A673 (cell line): Measurements from ENCODE around the gene CDH18. TPM values are rescaled to one million over a fixed set of nuclear protein-coding genes. Genes with fewer than 3 reads are reported as not detected.
A peak's percentile ranks its signal among the peaks of the same experiment; 100 is the strongest.

Experiments
- BruUV-seq: library from RNA; stranded (reverse); fragments of 400-500 nt; replicated peaks from 2 replicates; lab custom pipeline; 2021; lab: Mats Ljungman, UMichigan
- CTCF ChIA-PET: fragments of 300-600 bp; sonication (Branson Sonifier 250); formaldehyde crosslinking; loops from one replicate; lab custom pipeline; 2022; ENCODE audit warnings: antibody characterized with exemption; lab: Charles Lee
- POLR2A ChIA-PET: fragments of 300-600 bp; sonication (Branson Sonifier 250); formaldehyde crosslinking; loops from one replicate; lab custom pipeline; 2022; ENCODE audit warnings: antibody characterized with exemption; ENCODE audit not compliant: low non-redundant PET; lab: Charles Lee
- DNase-seq: peaks from one replicate; pipeline ENCODE4 v3.0.0-alpha.2; 2015; ENCODE audit warnings: low spot score
- H3K27ac ChIP-seq: fragments of 200-600 bp; sonication (generic); 2 replicates; pipeline ENCODE4 v1.5.1; 2016; ENCODE audit warnings: mixed run types, low read depth, mild to moderate bottlenecking, mixed read lengths, antibody characterized with exemption, low read length; ENCODE audit not compliant: poor library complexity, severe bottlenecking
- H3K27me3 ChIP-seq: fragments of 200-600 bp; sonication (generic); replicated peaks from 2 replicates; pipeline ENCODE4 v1.6.1; 2017; ENCODE audit warnings: mixed run types, low read depth, mild to moderate bottlenecking, mixed read lengths, antibody characterized with exemption, low read length; ENCODE audit not compliant: insufficient read depth, poor library complexity
- H3K36me3 ChIP-seq: fragments of 200-600 bp; sonication (generic); 2 replicates; pipeline ENCODE4 v1.6.1; 2016; ENCODE audit warnings: mixed run types, mild to moderate bottlenecking, mixed read lengths, antibody characterized with exemption, low read length; ENCODE audit not compliant: insufficient read depth, poor library complexity, severe bottlenecking
- H3K4me1 ChIP-seq: fragments of 200-600 bp; sonication (generic); 2 replicates; pipeline ENCODE4 v1.6.1; 2017; ENCODE audit warnings: mixed run types, mild to moderate bottlenecking, mixed read lengths, antibody characterized with exemption, low read length; ENCODE audit not compliant: insufficient read depth, poor library complexity, severe bottlenecking
- H3K4me3 ChIP-seq: fragments of 200-600 bp; sonication (generic); 2 replicates; pipeline ENCODE4 v1.5.1; 2016; ENCODE audit warnings: low read depth, mixed run types, mild to moderate bottlenecking, mixed read lengths, low read length; ENCODE audit not compliant: poor library complexity, severe bottlenecking
- H3K9me3 ChIP-seq: fragments of 200-600 bp; sonication (generic); 2 replicates; pipeline ENCODE4 v1.6.1; 2016; ENCODE audit warnings: mixed run types, low read depth, mild to moderate bottlenecking, mixed read lengths, antibody characterized with exemption, low read length; ENCODE audit not compliant: poor library complexity, severe bottlenecking
- EZH2 ChIP-seq: fragments of 200-600 bp; sonication (generic); IDR thresholded peaks from 2 replicates; pipeline ENCODE4 v1.6.1; 2017; ENCODE audit warnings: borderline replicate concordance, low read depth, mild to moderate bottlenecking, mixed read lengths, antibody characterized with exemption, low read length; ENCODE audit not compliant: poor library complexity, severe bottlenecking
- intact Hi-C: fragments of 100-400 bp; cut with micrococcal nuclease; formaldehyde crosslinking; loops from one replicate; pipeline ENCODE4 v1.10.0; 2022; ENCODE audit not compliant: unreplicated experiment
- total RNA-seq: library from RNA; stranded (reverse); gene quantifications from 2 replicates; pipeline ENCODE4 v1.2.3, GENCODE V29; 2021
- TF ChIP-seq, protein P1 (sequence below): fragments of 300-800, 200-600 bp; sonication (generic); conservative IDR thresholded peaks from 2 replicates; pipeline ENCODE4 v1.5.1; 2017; ENCODE audit warnings: low read depth, mild to moderate bottlenecking, antibody characterized with exemption, low read length, moderate library complexity, mixed read lengths

The CDH18 gene
- total RNA-seq, 1 experiment from 2014 or later: not detected

DNA sequence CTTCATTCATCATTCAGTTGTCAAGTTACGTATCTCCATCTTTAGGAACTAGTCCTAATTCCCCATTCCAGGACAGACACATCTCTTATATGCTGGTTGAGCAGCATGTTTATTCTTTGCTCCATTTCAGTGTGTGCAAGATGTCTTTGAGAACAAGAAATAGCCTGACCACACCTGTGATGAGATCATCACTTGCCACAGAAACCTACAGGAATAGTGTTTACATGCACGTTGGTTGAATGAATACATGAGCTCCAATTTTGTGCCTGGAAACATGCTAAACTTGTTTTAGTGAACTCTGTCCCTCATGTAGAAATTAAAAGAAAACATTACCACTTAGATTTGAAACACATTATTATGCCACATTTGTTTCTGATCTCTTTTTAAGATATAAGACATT, 489.1 kb downstream of the CDH18 start:
- intact Hi-C loops: no loop called here
- DNase-seq: no peak
- no peak overlapping the region for H3K4me3 ChIP-seq
- ChIA-PET CTCF (no interaction called here), POLR2A (no interaction called here)
- no peaks in the 10 kb centered on the region for H3K4me1 ChIP-seq
- TF ChIP-seq, protein P1, sequence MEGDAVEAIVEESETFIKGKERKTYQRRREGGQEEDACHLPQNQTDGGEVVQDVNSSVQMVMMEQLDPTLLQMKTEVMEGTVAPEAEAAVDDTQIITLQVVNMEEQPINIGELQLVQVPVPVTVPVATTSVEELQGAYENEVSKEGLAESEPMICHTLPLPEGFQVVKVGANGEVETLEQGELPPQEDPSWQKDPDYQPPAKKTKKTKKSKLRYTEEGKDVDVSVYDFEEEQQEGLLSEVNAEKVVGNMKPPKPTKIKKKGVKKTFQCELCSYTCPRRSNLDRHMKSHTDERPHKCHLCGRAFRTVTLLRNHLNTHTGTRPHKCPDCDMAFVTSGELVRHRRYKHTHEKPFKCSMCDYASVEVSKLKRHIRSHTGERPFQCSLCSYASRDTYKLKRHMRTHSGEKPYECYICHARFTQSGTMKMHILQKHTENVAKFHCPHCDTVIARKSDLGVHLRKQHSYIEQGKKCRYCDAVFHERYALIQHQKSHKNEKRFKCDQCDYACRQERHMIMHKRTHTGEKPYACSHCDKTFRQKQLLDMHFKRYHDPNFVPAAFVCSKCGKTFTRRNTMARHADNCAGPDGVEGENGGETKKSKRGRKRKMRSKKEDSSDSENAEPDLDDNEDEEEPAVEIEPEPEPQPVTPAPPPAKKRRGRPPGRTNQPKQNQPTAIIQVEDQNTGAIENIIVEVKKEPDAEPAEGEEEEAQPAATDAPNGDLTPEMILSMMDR: no peak
- TF ChIP-seq EZH2: no peak
- no peaks in the 10 kb centered on the region for H3K36me3 ChIP-seq
- BruUV-seq: no TSS peak
- H3K9me3 ChIP-seq: no peaks in the 10 kb centered on the region
- H3K27ac ChIP-seq: no peak overlapping the region
- H3K27me3 ChIP-seq: no peaks in the 10 kb centered on the region

DNA sequence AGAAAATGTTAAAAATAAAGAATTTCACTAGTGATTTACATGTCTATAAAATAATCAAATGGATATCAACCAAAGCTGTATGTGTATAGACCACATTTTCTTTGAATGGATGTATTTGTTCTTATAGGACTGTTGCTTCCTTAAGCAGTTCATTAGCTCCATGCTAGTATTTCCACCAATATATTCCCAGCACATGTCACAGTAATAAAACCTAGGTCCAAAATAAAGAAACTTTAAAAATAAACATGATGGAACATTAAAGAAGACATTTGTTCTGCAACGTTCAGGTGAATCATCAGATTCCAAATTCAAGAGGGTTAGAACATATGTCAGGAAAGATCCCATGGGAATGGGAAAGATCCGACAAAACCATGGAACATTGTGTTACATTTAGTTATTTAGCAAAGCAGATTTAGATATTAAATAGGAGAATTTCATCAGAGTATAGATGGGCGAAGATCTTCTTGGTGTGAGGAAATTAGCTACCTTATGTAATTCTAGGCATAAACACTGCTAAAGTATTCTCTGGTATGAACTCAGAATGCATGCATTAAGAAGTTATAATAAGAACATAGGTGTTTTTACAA, 490.7 kb downstream of the CDH18 start:
- intact Hi-C loops: no loop called here
- Histone ChIP-seq H3K27ac (no peak overlapping the region), H3K9me3 (no peaks in the 10 kb centered on the region), H3K36me3 (no peaks in the 10 kb centered on the region), H3K27me3 (no peaks in the 10 kb centered on the region), H3K4me3 (no peak overlapping the region), H3K4me1 (no peaks in the 10 kb centered on the region)
- BruUV-seq: no TSS peak
- CTCF ChIA-PET: no interaction called here
- POLR2A ChIA-PET: no interaction called here
- TF ChIP-seq, protein P1: no peak
- no peak for TF ChIP-seq EZH2
- no peak for DNase-seq

DNA sequence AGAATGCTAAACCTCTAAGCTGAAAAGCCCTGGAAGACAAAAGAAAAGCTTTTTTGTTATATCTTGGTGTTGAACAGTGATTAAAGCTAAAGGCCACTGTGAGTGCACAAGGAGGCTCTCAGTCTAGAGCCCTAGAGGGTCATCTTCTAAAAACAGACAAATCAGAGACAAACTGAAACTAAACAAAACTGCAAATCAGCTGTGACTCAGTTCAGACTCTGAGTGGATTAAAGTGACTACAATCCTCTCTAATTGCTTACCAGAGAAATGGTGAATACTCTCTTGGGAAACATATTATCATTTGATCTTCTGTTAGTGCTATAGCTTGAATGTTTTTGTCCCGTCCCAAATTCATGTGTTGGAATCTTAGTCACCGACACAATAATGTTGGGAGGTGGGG, 491.9 kb downstream of the CDH18 start:
- DNase-seq: peak; percentile 18

More for the DNA sequence above, 491.9 kb downstream of the CDH18 start:
- CTCF ChIA-PET: no interaction called here
- Histone ChIP-seq H3K27ac (no peak overlapping the region), H3K27me3 (no peaks in the 10 kb centered on the region), H3K9me3 (no peaks in the 10 kb centered on the region), H3K4me1 (no peaks in the 10 kb centered on the region), H3K36me3 (no peaks in the 10 kb centered on the region), H3K4me3 (no peak overlapping the region)
- TF ChIP-seq, protein P1: no peak
- TF ChIP-seq EZH2: no peak
- POLR2A ChIA-PET: no interaction called here
- no TSS peak for BruUV-seq
- intact Hi-C loops: no loop called here
